GM10847 (cell line): ENCODE data around the gene ANAPC16.

Experiments used
- POLR2A ChIP-seq: IDR thresholded peaks from 2 replicates; pipeline ENCODE4 v1.6.1; 2011; ENCODE audit not compliant: insufficient read length; ENCODE audit errors: extremely low read depth

Gene ANAPC16

GRCh38 chr10:72201293-72201692, 14.5 kb upstream of the ANAPC16 start:
- TF ChIP-seq POLR2A = no peak

- no peak for TF ChIP-seq POLR2A
These were observed 11.5 kb upstream of the ANAPC16 start for GRCh38 chr10:72204296-72204695.

GRCh38 chr10:72204724-72205123, 11.1 kb upstream of the ANAPC16 start:
- TF ChIP-seq POLR2A = no peak

- TF ChIP-seq POLR2A = no peak
These were observed 9.1 kb upstream of the ANAPC16 start for GRCh38 chr10:72206511-72207229.

GRCh38 chr10:72218325-72218724, 2.5 kb downstream of the ANAPC16 start:
- TF ChIP-seq POLR2A = no peak

GRCh38 chr10:72218726-72219125, 2.9 kb downstream of the ANAPC16 start:
- TF ChIP-seq POLR2A = no peak

- no peak for TF ChIP-seq POLR2A
These were observed 3.5 kb downstream of the ANAPC16 start for GRCh38 chr10:72219235-72219814.

- TF ChIP-seq POLR2A = no peak
These were observed 4.8 kb downstream of the ANAPC16 start for GRCh38 chr10:72220637-72221036.

GRCh38 chr10:72221278-72221677, 5.5 kb downstream of the ANAPC16 start:
- no peak for TF ChIP-seq POLR2A

GRCh38 chr10:72223743-72224101, 7.9 kb downstream of the ANAPC16 start:
- TF ChIP-seq POLR2A = no peak

- no peak for TF ChIP-seq POLR2A
These were observed 10.7 kb downstream of the ANAPC16 start for GRCh38 chr10:72226418-72227027.

GRCh38 chr10:72227826-72228225, 12.0 kb downstream of the ANAPC16 start:
- no peak for TF ChIP-seq POLR2A

GRCh38 chr10:72228318-72228751, 12.5 kb downstream of the ANAPC16 start:
- no peak for TF ChIP-seq POLR2A

GRCh38 chr10:72229261-72230251, 13.7 kb downstream of the ANAPC16 start:
- TF ChIP-seq POLR2A = no peak

GRCh38 chr10:72233621-72234020, 17.8 kb downstream of the ANAPC16 start:
- no peak for TF ChIP-seq POLR2A

GRCh38 chr10:72234560-72235095, 18.8 kb downstream of the ANAPC16 start:
- TF ChIP-seq POLR2A = no peak
